ENCODE measurements around the gene EIF2B5. TPM values are rescaled to one million over a fixed set of nuclear protein-coding genes. Genes with fewer than 3 reads are reported as not detected.

Gene EIF2B5
- total RNA-seq, 2 experiments from 2014 or later: 55.1 to 55.4 TPM

- Mint-ChIP-seq H3K4me3 (peak overlapping the region; percentile 99), H3K36me3 (ENCODE audit: low read depth) (peaks cover 68% of the 10 kb centered on the region), H3K27ac (peak overlapping the region; percentile 97), H3K4me1 (ENCODE audit: low read depth) (peaks cover 31% of the 10 kb centered on the region), H3K27me3 (ENCODE audit: low read depth) (no peaks in the 10 kb centered on the region), H3K9me3 (ENCODE audit: insufficient read depth) (no peaks in the 10 kb centered on the region)
- ChIA-PET CTCF (interaction anchor here (0.7 to 2.3 kb wide), 2 partner anchors 43 kb away, joined by 3 to 9 read pairs; no protein-coding TSS in a partner anchor), POLR2A (interaction anchor here (1.4 kb wide), 2 partner anchors 10 to 47 kb away, joined by 4 to 5 read pairs; partner anchors contain the start of gene AP2M1)
- ATAC-seq: no peak
- DNase-seq: no peak
Observed at GRCh38 chr3:184184546-184185230, 49.5 kb downstream of the EIF2B5 start.

GRCh38 chr3:184185461-184186183 lies 50.5 kb downstream of the EIF2B5 start:
- ATAC-seq: peak; percentile 95
- peak; percentile 99 for DNase-seq
- Mint-ChIP-seq H3K9me3 (ENCODE audit: insufficient read depth) (no peaks in the 10 kb centered on the region), H3K27me3 (ENCODE audit: low read depth) (no peaks in the 10 kb centered on the region), H3K4me1 (ENCODE audit: low read depth) (peaks cover 34% of the 10 kb centered on the region), H3K4me3 (peak overlapping the region; percentile 99), H3K27ac (peak overlapping the region; percentile 97), H3K36me3 (ENCODE audit: low read depth) (peaks cover 70% of the 10 kb centered on the region)
- POLR2A ChIA-PET: interaction anchor here (0.5 to 1.1 kb wide), 5 partner anchors 10 to 312 kb away, joined by 3 to 7 read pairs (median 3); partner anchors contain the start of genes AP2M1 and EIF2B5
- CTCF ChIA-PET: interaction anchor here (0.7 to 2.3 kb wide), 3 partner anchors 42 to 112 kb away, joined by 3 to 9 read pairs (median 6); partner anchors contain the start of gene EEF1AKMT4

GRCh38 chr3:184186184-184186901 lies 51.2 kb downstream of the EIF2B5 start, which contains the start of gene ABCF3:
Gene ABCF3, plus strand, starts transcription at chr3:184186199. Its CDS starts 9 bp downstream, at chr3:184186208.
- H3K4me1 Mint-ChIP-seq (ENCODE audit: low read depth): peaks cover 34% of the 10 kb centered on the region
- CTCF ChIA-PET: interaction anchor here (0.7 to 2.3 kb wide), 3 partner anchors 41 to 112 kb away, joined by 3 to 9 read pairs (median 6); partner anchors contain the start of gene EEF1AKMT4
- no peaks in the 10 kb centered on the region for H3K9me3 Mint-ChIP-seq (ENCODE audit: insufficient read depth)
- peak; percentile 37 for ATAC-seq
- peak within 1 kb of the TSS; percentile 97 for H3K27ac Mint-ChIP-seq
- no peaks in the 10 kb centered on the region for H3K27me3 Mint-ChIP-seq (ENCODE audit: low read depth)
- peak within 1 kb of the TSS; percentile 99 for H3K4me3 Mint-ChIP-seq
- DNase-seq: no peak
- H3K36me3 Mint-ChIP-seq (ENCODE audit: low read depth): peaks cover 66% of the 10 kb centered on the region
- POLR2A ChIA-PET: interaction anchor here (0.5 to 1.1 kb wide), 6 partner anchors 10 to 311 kb away, joined by 3 to 7 read pairs (median 3); partner anchors contain the start of genes AP2M1 and EIF2B5

- ATAC-seq (no peak), DNase-seq (no peak)
- no peaks in the 10 kb centered on the region for H3K27me3 Mint-ChIP-seq (ENCODE audit: low read depth)
- H3K27ac Mint-ChIP-seq: peak overlapping the region; percentile 97
- POLR2A ChIA-PET: interaction anchor here (1.1 kb wide), 1 partner anchor 10 kb away, joined by 3 read pairs; no protein-coding TSS in a partner anchor
- H3K4me1 Mint-ChIP-seq (ENCODE audit: low read depth): peaks cover 34% of the 10 kb centered on the region
- H3K36me3 Mint-ChIP-seq (ENCODE audit: low read depth): peaks cover 62% of the 10 kb centered on the region
- CTCF ChIA-PET: interaction anchor here (1.9 to 2.3 kb wide), 2 partner anchors 41 to 63 kb away, joined by 6 to 9 read pairs; partner anchors contain the start of gene EEF1AKMT4
- no peaks in the 10 kb centered on the region for H3K9me3 Mint-ChIP-seq (ENCODE audit: insufficient read depth)
- peak overlapping the region; percentile 99 for H3K4me3 Mint-ChIP-seq
Observed at GRCh38 chr3:184186902-184187207, 51.7 kb downstream of the EIF2B5 start.

DNA sequence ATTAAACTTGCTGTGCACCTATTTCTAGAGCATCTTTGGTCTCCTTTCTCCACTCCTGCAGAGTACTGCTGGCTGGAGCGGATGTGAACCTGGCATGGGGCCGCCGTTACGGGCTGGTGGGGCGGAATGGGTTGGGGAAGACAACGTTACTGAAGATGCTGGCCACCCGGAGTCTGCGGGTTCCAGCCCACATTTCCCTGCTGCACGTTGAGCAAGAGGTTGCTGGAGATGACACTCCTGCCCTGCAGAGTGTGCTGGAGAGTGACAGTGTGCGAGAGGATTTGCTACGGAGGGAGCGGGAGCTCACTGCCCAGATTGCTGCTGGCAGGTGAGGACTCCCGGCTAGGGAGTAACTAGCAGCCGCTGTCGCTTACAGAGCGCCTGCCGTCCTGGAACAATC lies 52.9 kb downstream of the EIF2B5 start:
- ChIA-PET CTCF (no interaction called here), POLR2A (no interaction called here)
- DNase-seq (no peak), ATAC-seq (no peak)
- Mint-ChIP-seq H3K4me3 (no peak overlapping the region), H3K27ac (no peak overlapping the region), H3K4me1 (ENCODE audit: low read depth) (peaks cover 34% of the 10 kb centered on the region), H3K27me3 (ENCODE audit: low read depth) (no peaks in the 10 kb centered on the region), H3K9me3 (ENCODE audit: insufficient read depth) (no peaks in the 10 kb centered on the region), H3K36me3 (ENCODE audit: low read depth) (peaks cover 65% of the 10 kb centered on the region)

DNA sequence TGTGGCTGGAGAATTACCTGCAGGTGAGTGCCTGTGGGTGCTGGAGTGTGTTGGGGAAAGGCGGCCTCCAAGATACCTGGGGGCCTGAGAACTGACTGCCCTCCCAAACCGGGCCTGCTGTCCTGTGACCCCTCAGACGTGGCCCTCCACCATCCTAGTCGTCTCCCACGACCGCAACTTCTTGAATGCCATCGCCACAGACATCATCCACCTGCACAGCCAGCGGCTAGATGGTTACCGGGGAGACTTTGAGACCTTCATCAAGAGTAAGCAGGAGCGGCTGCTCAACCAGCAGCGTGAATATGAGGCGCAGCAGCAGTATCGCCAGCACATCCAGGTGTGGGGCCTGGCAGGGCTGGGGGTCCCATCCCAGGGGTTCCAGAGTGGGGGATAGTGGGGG lies 54.3 kb downstream of the EIF2B5 start:
- H3K36me3 Mint-ChIP-seq (ENCODE audit: low read depth): peaks cover 64% of the 10 kb centered on the region
- ChIA-PET POLR2A (no interaction called here), CTCF (no interaction called here)
- ATAC-seq (no peak), DNase-seq (no peak)
- no peaks in the 10 kb centered on the region for H3K9me3 Mint-ChIP-seq (ENCODE audit: insufficient read depth)
- H3K4me1 Mint-ChIP-seq (ENCODE audit: low read depth): peaks cover 31% of the 10 kb centered on the region
- H3K27me3 Mint-ChIP-seq (ENCODE audit: low read depth): no peaks in the 10 kb centered on the region
- H3K4me3 Mint-ChIP-seq: no peak overlapping the region
- no peak overlapping the region for H3K27ac Mint-ChIP-seq

DNA sequence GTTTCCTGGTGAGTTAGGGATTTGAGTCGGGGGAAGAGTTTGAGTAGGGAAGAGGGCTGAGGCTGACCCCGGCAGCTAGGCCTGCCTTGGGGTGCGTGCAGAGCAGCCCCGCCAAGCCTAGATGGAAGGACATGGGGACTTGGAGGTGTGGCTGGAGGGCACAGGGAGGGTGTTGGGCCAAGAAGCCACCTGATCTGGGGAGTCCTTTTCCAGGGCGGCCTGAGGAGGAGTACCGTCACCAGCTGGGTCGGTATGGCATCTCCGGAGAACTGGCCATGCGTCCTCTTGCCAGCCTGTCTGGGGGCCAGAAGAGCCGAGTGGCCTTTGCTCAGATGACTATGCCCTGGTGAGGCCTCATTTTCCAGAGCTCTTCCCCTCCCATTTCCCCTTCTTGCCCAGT lies 57.7 kb downstream of the EIF2B5 start:
- H3K36me3 Mint-ChIP-seq (ENCODE audit: low read depth): peaks cover 56% of the 10 kb centered on the region
- no peak overlapping the region for H3K4me3 Mint-ChIP-seq
- H3K27ac Mint-ChIP-seq: no peak overlapping the region
- ATAC-seq (no peak), DNase-seq (no peak)
- ChIA-PET CTCF (no interaction called here), POLR2A (no interaction called here)
- peaks cover 6% of the 10 kb centered on the region for H3K4me1 Mint-ChIP-seq (ENCODE audit: low read depth)
- H3K9me3 Mint-ChIP-seq (ENCODE audit: insufficient read depth): no peaks in the 10 kb centered on the region
- no peaks in the 10 kb centered on the region for H3K27me3 Mint-ChIP-seq (ENCODE audit: low read depth)

- Mint-ChIP-seq H3K4me3 (no peak overlapping the region), H3K9me3 (ENCODE audit: insufficient read depth) (no peaks in the 10 kb centered on the region), H3K4me1 (ENCODE audit: low read depth) (peaks cover 3% of the 10 kb centered on the region), H3K36me3 (ENCODE audit: low read depth) (peaks cover 45% of the 10 kb centered on the region), H3K27me3 (ENCODE audit: low read depth) (no peaks in the 10 kb centered on the region), H3K27ac (no peak overlapping the region)
- CTCF ChIA-PET: no interaction called here
- DNase-seq: no peak
- POLR2A ChIA-PET: no interaction called here
- ATAC-seq: no peak
Observed at GRCh38 chr3:184193991-184194539, 58.9 kb downstream of the EIF2B5 start.

Other genes with a start within 250 kb of the EIF2B5 start
- gene ABCC5, start 117.5 kb upstream of the EIF2B5 start, total RNA-seq: 10 to 100 TPM; 16.7 to 19.6 TPM
- gene HTR3D, start 103.6 kb upstream of the EIF2B5 start, total RNA-seq: not detected
- not detected for gene HTR3C, start 82.3 kb upstream of the EIF2B5 start, total RNA-seq
- not detected for gene HTR3E, start 38.3 kb upstream of the EIF2B5 start, total RNA-seq
- gene DVL3, start 20.0 kb downstream of the EIF2B5 start, total RNA-seq: 10 to 100 TPM; 31.2 to 32.6 TPM
- 100 to 1,000 TPM; 228 to 231 TPM for gene AP2M1, start 39.5 kb downstream of the EIF2B5 start, total RNA-seq
- 10 to 100 TPM; 56.6 to 57.8 TPM for gene ABCF3, start 50.8 kb downstream of the EIF2B5 start, total RNA-seq
- gene VWA5B2, start 94.2 kb downstream of the EIF2B5 start, total RNA-seq: not detected
- gene ALG3, start 113.6 kb downstream of the EIF2B5 start, total RNA-seq: 10 to 100 TPM; 38.1 to 43.8 TPM
- 1 to 10 TPM; 4.5 to 4.7 TPM for gene EEF1AKMT4, start 114.3 kb downstream of the EIF2B5 start, total RNA-seq
- gene CAMK2N2, start 126.2 kb downstream of the EIF2B5 start, total RNA-seq: not detected
- gene ECE2, start 140.7 kb downstream of the EIF2B5 start, total RNA-seq: not detected
- gene PSMD2, start 163.9 kb downstream of the EIF2B5 start, total RNA-seq: 100 to 1,000 TPM; 207 to 209 TPM
- 100 to 1,000 TPM; 339 to 348 TPM for gene EIF4G1, start 179.2 kb downstream of the EIF2B5 start, total RNA-seq
- 1 to 10 TPM; 3.1 to 3.2 TPM for gene FAM131A, start 202.2 kb downstream of the EIF2B5 start, total RNA-seq
- gene CLCN2, start 226.2 kb downstream of the EIF2B5 start, total RNA-seq: 1 to 10 TPM; 4.7 to 4.8 TPM
- gene POLR2H, start 226.4 kb downstream of the EIF2B5 start, total RNA-seq: 100 to 1,000 TPM; 101 to 103 TPM
- not detected for gene THPO, start 242.8 kb downstream of the EIF2B5 start, total RNA-seq
- not detected for gene CHRD, start 244.7 kb downstream of the EIF2B5 start, total RNA-seq

All from activated CD8-positive, alpha-beta T cell treated with anti-CD3 and anti-CD28 coated beads, Interleukin-2, amount 10 ng/mL, durations not matched to agents 7 days and 5 days (primary cell).